C4-2B (cell line): ENCODE results near the gene PCSK5.

Experiments used
- CTCF ChIP-seq: fragments of 450-650 bp; conservative IDR thresholded peaks from 2 replicates; pipeline ENCODE4 v1.5.1; 2017; ENCODE audit warnings: mild to moderate bottlenecking
- ZFX ChIP-seq: fragments of 450-650 bp; IDR thresholded peaks from 2 replicates; pipeline ENCODE4 v1.6.1; 2017

- TF ChIP-seq CTCF (no peak), ZFX (no peak)
Measured at GRCh38 chr9:76267284-76267652, 376.8 kb downstream of the PCSK5 start.
